Measurements from ENCODE around the gene TTLL7. TPM values are rescaled to one million over a fixed set of nuclear protein-coding genes. Genes with fewer than 3 reads are reported as not detected.

Gene TTLL7
- total and polyA plus RNA-seq, 2 experiments from 2014 or later: 4.1 to 6.7 TPM

DNA sequence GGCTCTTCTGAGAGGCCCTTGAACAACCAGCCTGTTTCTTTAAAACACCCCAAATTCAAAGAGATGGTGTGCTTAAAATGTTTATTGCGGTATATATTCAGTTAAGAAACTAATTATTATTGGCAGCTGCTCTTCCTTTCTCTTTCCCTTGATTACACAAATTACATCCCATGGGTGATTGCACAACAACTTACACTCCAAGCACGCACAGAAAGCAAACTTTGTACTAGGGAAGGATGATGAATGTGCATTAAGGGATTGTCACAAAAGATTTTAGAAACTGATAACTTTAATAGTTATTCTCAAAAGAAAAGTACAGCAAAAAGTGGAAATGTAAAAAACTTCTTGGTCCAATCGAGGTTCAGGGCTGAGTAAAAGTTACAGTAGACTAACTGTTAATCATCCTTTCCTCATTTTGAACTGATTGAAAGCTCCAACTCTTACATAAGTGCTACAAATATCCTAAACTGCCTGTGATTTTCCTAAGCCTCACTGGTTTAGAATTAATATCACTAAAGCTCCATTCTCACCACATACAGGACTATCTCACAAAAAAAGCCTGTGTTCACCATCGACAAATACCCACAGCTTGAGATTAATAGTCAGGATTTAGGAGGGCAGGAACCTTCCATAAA lies 153.4 kb downstream of the TTLL7 start (continued):
- TF ChIP-seq, protein P1, sequence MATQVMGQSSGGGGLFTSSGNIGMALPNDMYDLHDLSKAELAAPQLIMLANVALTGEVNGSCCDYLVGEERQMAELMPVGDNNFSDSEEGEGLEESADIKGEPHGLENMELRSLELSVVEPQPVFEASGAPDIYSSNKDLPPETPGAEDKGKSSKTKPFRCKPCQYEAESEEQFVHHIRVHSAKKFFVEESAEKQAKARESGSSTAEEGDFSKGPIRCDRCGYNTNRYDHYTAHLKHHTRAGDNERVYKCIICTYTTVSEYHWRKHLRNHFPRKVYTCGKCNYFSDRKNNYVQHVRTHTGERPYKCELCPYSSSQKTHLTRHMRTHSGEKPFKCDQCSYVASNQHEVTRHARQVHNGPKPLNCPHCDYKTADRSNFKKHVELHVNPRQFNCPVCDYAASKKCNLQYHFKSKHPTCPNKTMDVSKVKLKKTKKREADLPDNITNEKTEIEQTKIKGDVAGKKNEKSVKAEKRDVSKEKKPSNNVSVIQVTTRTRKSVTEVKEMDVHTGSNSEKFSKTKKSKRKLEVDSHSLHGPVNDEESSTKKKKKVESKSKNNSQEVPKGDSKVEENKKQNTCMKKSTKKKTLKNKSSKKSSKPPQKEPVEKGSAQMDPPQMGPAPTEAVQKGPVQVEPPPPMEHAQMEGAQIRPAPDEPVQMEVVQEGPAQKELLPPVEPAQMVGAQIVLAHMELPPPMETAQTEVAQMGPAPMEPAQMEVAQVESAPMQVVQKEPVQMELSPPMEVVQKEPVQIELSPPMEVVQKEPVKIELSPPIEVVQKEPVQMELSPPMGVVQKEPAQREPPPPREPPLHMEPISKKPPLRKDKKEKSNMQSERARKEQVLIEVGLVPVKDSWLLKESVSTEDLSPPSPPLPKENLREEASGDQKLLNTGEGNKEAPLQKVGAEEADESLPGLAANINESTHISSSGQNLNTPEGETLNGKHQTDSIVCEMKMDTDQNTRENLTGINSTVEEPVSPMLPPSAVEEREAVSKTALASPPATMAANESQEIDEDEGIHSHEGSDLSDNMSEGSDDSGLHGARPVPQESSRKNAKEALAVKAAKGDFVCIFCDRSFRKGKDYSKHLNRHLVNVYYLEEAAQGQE (IDR thresholded peaks at IDR 0.05; ENCODE audit: unreplicated experiment): no peak
- TF ChIP-seq ZNF331 (CRISPR knock-in tag; IDR thresholded peaks at IDR 0.05; ENCODE audit: low read depth): no peak
- TF ChIP-seq STAT1 (IDR thresholded peaks at IDR 0.05; ENCODE audit: unreplicated experiment): no peak
- TF ChIP-seq EZH2 (IDR thresholded peaks at IDR 0.05; ENCODE audit: low read depth, unreplicated experiment): no peak

DNA sequence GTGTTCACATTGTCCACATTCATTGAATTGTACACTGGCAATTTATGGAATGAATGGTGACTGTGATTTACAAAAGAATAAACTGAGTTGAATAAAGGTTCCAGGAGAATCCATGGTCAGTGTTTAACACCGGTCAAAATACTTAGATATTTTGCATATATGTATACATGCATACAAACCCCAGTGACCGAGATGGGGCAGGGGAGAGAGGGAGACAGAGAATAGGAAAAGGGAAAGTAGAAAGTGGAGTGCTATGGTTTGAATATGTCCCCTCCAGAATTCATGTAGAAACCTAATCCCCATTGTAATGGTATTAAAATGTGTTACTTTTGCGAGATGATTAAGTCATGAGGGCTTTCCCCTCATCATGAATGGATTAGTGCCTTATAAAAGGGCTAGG lies 154.4 kb downstream of the TTLL7 start:
- H3K4me1 Mint-ChIP-seq: no peaks in the 10 kb centered on the region
- no peak overlapping the region for H3K27ac Mint-ChIP-seq
- Histone ChIP-seq H3K79me2 (replicated peaks; ENCODE audit: insufficient read depth) (no peaks in the 10 kb centered on the region), H2AFZ (no peak overlapping the region), H3K9me2 (ENCODE audit: insufficient read depth) (no peaks in the 10 kb centered on the region; the same call in 1 of the 2 replicates), H3K36me3 (ENCODE audit: insufficient read depth) (no peaks in the 10 kb centered on the region), H3K27me3 (ENCODE audit: insufficient read depth) (no peaks in the 10 kb centered on the region), H4K20me1 (replicated peaks; ENCODE audit: insufficient read depth) (no peaks in the 10 kb centered on the region), H3F3A (replicated peaks; ENCODE audit: low read depth) (no peaks in the 10 kb centered on the region), H3K27ac (ENCODE audit: low read depth) (no peak overlapping the region), H3K4me1 (ENCODE audit: insufficient read depth) (no peaks in the 10 kb centered on the region), H3K4me2 (no peak overlapping the region), H3K4me3 (no peak overlapping the region)
- H3K27me3 Mint-ChIP-seq (ENCODE audit: insufficient read depth, low read depth, poor library complexity): peaks cover 3% of the 10 kb centered on the region
- no peak overlapping the region for H3K4me3 Mint-ChIP-seq
- TF ChIP-seq NANOG (IDR thresholded peaks at IDR 0.05; ENCODE audit: borderline replicate concordance) (no peak), EZH2 (IDR thresholded peaks at IDR 0.05; ENCODE audit: low read depth, unreplicated experiment) (no peak), EZH2phosphoT487 (IDR thresholded peaks at IDR 0.05; ENCODE audit: unreplicated experiment) (no peak)
- TF ChIP-seq, protein P2, sequence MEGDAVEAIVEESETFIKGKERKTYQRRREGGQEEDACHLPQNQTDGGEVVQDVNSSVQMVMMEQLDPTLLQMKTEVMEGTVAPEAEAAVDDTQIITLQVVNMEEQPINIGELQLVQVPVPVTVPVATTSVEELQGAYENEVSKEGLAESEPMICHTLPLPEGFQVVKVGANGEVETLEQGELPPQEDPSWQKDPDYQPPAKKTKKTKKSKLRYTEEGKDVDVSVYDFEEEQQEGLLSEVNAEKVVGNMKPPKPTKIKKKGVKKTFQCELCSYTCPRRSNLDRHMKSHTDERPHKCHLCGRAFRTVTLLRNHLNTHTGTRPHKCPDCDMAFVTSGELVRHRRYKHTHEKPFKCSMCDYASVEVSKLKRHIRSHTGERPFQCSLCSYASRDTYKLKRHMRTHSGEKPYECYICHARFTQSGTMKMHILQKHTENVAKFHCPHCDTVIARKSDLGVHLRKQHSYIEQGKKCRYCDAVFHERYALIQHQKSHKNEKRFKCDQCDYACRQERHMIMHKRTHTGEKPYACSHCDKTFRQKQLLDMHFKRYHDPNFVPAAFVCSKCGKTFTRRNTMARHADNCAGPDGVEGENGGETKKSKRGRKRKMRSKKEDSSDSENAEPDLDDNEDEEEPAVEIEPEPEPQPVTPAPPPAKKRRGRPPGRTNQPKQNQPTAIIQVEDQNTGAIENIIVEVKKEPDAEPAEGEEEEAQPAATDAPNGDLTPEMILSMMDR (conservative IDR thresholded peaks at IDR 0.05; ENCODE audit: low read depth in 2 of 2): no peak
- no peak for DNase-seq (ENCODE audit: low spot score)
- H3K9me3 Mint-ChIP-seq: no peaks in the 10 kb centered on the region; the same call in 2 of the 3 replicates
- no peaks in the 10 kb centered on the region for H3K36me3 Mint-ChIP-seq (ENCODE audit: low read depth)
- ATAC-seq: no peak

Data from GM23338 (cell line).